HG03521 (cell line): ENCODE data around the gene PRPH2.
A peak's percentile ranks its signal among the peaks of the same experiment; 100 is the strongest.

ENCODE experiments used
- ATAC-seq: cut with Tn5 transposase; IDR thresholded peaks from one replicate; pipeline ENCODE4 v1.9.1; 2021; ENCODE audit warnings: mild to moderate bottlenecking, moderate library complexity; ENCODE audit not compliant: unreplicated experiment

PRPH2 gene

DNA sequence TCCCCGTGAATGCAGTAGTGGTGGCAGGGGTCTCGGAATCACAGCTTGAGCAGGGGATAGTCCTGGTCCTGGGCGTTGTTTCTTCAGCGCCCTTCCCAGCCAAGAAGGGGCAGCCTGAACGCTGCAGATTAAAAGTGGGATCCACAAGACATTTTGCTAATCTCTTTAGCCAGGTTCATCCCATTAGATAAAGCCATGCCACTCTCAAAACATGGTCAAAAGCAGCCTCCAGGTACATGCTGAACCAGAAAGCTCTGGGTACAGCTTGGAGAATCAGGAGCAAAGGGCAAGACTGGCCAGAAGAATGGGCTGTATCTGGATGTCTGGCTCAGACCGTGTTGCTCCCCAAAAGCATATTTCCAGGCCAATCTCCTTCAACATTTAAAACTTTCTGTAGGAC lies at the start of gene PRPH2:
Gene PRPH2 (minus strand): TSS at position 101 of the 400 bp plus-strand sequence. CDS start 263 bp downstream, outside the sequence.
- no peak for ATAC-seq

GRCh38 chr6:42771741-42772100 lies 49.3 kb upstream of the PRPH2 start:
- ATAC-seq, result no peak

GRCh38 chr6:42769836-42770235 lies 47.4 kb upstream of the PRPH2 start:
- no peak for ATAC-seq

DNA sequence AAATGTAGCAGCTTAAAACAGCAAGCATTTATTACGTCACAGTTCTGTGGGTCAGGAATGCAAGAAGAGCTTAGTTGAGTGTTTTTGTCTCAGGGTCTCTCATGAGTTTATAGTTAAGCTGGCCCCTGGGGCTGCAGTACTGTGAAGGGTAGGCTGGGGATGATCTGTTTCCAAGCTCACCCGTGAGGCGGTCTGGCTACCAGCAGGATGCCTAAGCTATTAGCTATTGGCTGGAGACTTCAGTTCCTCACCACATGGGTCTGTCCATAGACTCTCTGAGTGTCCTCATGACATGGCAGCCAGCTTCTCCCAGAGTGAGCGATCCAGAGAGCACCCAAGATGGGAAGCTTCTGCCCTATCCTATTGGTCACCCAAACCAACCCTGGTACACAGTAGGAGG lies 46.7 kb upstream of the PRPH2 start:
- no peak for ATAC-seq

GRCh38 chr6:42766163-42766670 lies 43.8 kb upstream of the PRPH2 start:
- ATAC-seq, result no peak

- no peak for ATAC-seq
Measured at GRCh38 chr6:42764911-42765648, 42.7 kb upstream of the PRPH2 start.

GRCh38 chr6:42762950-42763349 lies 40.6 kb upstream of the PRPH2 start:
- ATAC-seq, result no peak

DNA sequence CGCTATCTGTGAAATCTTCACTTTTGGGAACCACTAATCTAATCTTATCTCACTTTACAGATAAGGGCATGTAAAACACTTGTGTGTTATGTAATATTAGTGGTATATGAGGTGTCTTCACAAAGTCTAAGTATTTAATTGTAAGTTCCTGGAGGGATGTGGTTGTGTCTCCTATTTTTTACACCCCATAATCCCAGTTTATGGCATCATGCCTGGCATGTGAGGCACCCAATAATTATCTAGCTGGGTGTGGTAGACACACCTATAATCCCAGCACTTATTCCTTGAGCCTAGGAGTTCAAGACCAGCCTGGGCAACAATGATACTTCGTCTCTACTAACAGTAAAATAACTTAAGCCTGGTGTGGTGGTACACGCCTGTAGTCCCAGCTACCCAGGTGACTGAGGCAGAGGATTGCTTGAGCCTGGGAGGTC lies 40.0 kb upstream of the PRPH2 start:
- ATAC-seq, result no peak

GRCh38 chr6:42761287-42762067 lies 39.1 kb upstream of the PRPH2 start:
- no peak for ATAC-seq

GRCh38 chr6:42758756-42759430 lies 36.5 kb upstream of the PRPH2 start:
- ATAC-seq, result no peak

DNA sequence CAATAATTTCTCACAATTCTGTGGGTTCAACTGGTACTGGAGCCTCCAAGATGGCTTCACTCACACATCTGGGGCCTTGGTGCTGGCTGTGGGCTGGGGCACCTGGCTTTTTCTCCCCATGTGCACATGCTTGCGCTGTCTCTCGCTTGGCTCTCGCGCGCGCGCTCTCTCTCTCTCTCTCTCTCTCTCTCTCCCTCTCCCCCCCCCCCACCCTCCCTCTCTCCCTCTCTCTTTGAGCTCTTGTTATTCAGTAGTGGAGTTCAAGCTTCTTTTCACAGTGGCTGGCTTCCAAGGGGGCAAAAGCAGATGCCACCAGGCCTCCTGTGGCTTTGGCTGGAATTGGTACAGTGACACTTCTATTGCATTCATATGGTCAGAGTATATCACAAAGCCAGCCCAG lies 34.3 kb upstream of the PRPH2 start:
- no peak for ATAC-seq

GRCh38 chr6:42754759-42755158 lies 32.4 kb upstream of the PRPH2 start:
- no peak for ATAC-seq

GRCh38 chr6:42751055-42751454 lies 28.7 kb upstream of the PRPH2 start:
- ATAC-seq, result no peak

GRCh38 chr6:42748203-42748898 lies 26.0 kb upstream of the PRPH2 start:
- no peak for ATAC-seq

GRCh38 chr6:42746463-42747391 lies 24.3 kb upstream of the PRPH2 start:
- peak; percentile 59 for ATAC-seq

DNA sequence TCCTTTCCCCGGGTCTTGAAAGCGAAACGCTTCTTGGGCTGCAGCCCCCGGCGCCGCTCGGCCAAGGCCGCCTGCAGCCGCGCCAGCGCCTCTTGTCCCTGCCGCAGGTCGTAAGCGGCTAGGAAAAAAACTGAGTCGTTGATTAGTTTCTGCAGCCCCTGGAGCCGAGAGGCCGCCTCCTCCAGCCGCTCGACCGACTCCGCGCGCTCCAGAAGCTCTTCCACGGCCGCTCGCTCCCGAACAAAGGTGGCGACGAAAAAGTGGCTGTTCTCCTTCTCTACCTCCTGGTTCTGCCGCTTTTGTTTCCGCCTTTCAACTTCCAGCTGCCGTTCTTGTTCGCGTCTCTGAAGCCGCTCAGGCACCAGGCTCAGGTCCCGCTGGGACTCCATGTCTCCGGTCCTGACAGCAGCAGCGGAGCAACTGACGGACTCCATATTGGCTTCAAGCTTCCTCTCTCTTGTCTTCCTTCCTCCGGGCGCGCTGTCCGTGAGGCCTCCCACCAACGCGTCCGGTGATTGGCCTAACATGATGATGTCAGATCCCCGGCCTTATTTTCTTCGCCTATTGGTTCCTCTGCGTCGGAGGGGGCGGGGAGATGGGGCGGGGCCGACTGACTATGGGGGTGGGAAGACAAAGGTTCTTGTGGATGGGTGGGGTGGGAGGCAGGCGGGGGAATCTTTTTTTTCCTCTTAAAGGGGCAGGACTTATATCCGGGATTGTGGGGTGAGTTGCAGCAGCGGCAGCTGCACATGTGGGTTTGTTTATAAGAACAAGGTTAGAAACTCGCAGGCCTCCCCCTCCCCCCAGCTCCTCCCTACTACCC lies 23.5 kb upstream of the PRPH2 start, which contains the start of gene TBCC:
Gene TBCC (minus strand): TSS at position 464 of the 823 bp plus-strand sequence. CDS start 30 bp downstream, at position 434.
- peak; percentile 75 for ATAC-seq

- ATAC-seq, result no peak
Measured at GRCh38 chr6:42745083-42745639, 22.8 kb upstream of the PRPH2 start.

- no peak for ATAC-seq
Measured at GRCh38 chr6:42744351-42744893, 22.0 kb upstream of the PRPH2 start.
